K562 (cell line): ENCODE data around the gene TMEM131L. TPM values are rescaled to one million over a fixed set of nuclear protein-coding genes. Genes with fewer than 3 reads are reported as not detected.

ENCODE experiments used
- ATAC-seq: fragments of 200-7000 bp; cut with Tn5 transposase; 3 replicates; pipeline ENCODE4 v1.9.1; 2020; ENCODE audit warnings: moderate library complexity
- BruUV-seq: library from RNA; stranded (reverse); fragments of 400-500 nt; replicated peaks from 2 replicates; lab custom pipeline; 2021; lab: Mats Ljungman, UMichigan
- CTCF ChIA-PET: fragments of 300-600 bp; formaldehyde crosslinking; extraction: SDS; loops from one replicate; lab custom pipeline; 2021; ENCODE audit warnings: low intra/inter-chr PET ratio; lab: Yijun Ruan, JAX
- POLR2A ChIA-PET: fragments of 300-600, 350-650 bp; sonication (Branson Sonifier 250); formaldehyde crosslinking; extraction: SDS; loops from one replicate; lab custom pipeline; 2021; ENCODE audit warnings: antibody characterized with exemption, inconsistent platforms; lab: Yijun Ruan, JAX
- DNase-seq, 4 experiments: peaks; one replicate each; pipeline versions ENCODE4 v3.0.0 to v3.0.0-alpha.2; 2011 to 2018; ENCODE audit warnings: low spot score in 3 of 4, mixed read lengths in 3 of 4; ENCODE audit errors: extremely low read depth in 1 of 4
- FAIRE-seq: peaks from 2 replicates; lab custom pipeline; 2011; peaks lifted over from hg19 to GRCh38; lab: Jason Lieb, UNC
- H2AFZ ChIP-seq: 2 replicates; pipeline ENCODE4 v1.6.0; 2011; ENCODE audit warnings: low read depth, low read length, control low read depth, inconsistent platforms
- H3K27ac ChIP-seq: fragments of 200-600 bp; 3 replicates; pipeline ENCODE4 v1.8.0; 2011; ENCODE audit warnings: low read depth, mild to moderate bottlenecking, control low read depth, inconsistent platforms, low read length, moderate library complexity, mixed read lengths; ENCODE audit errors: extremely low read depth
- H3K27me3 ChIP-seq, 2 experiments: fragments of 300-600 bp in 1 of 2; 2 replicates in 1 of 2; 3 replicates in 1 of 2; pipeline versions ENCODE4 v1.6.0 to v1.8.0; 2011; ENCODE audit warnings: inconsistent platforms in 2 of 2, low read length in 2 of 2, mild to moderate bottlenecking in 1 of 2, mixed read lengths in 1 of 2, moderate library complexity in 1 of 2; ENCODE audit not compliant: control insufficient read depth in 2 of 2, insufficient read depth in 2 of 2
- H3K36me3 ChIP-seq: fragments of 300-600 bp; 3 replicates; pipeline ENCODE4 v1.8.0; 2011; ENCODE audit warnings: mild to moderate bottlenecking, low read length, inconsistent platforms; ENCODE audit not compliant: control insufficient read depth, insufficient read depth
- H3K4me1 ChIP-seq, 2 experiments: fragments of 200-600 bp in 1 of 2; replicated peaks in 1 of 2; 2 replicates in 1 of 2; 3 replicates in 1 of 2; pipeline versions ENCODE4 v1.5.1 to v1.8.0; 2011; ENCODE audit warnings: inconsistent platforms in 2 of 2, low read length in 2 of 2, mild to moderate bottlenecking in 1 of 2, mixed read lengths in 1 of 2, moderate library complexity in 1 of 2; ENCODE audit not compliant: control insufficient read depth in 2 of 2, insufficient read depth in 2 of 2
- H3K4me2 ChIP-seq: 2 replicates; pipeline ENCODE4 v1.6.1; 2011; ENCODE audit warnings: low read length, control low read depth, inconsistent platforms, mixed read lengths; ENCODE audit not compliant: insufficient read depth
- H3K4me3 ChIP-seq: fragments of 200-600 bp; sonication (generic), shearing (Covaris generic); 2 replicates; pipeline ENCODE4 v1.5.1; 2016; ENCODE audit warnings: control low read depth, inconsistent platforms
- H3K79me2 ChIP-seq: fragments of 200-600 bp; 3 replicates; pipeline ENCODE4 v1.8.0; 2011; ENCODE audit warnings: low read length, inconsistent platforms; ENCODE audit not compliant: control insufficient read depth, insufficient read depth
- H3K9ac ChIP-seq, 2 experiments: 2 replicates each; pipeline versions ENCODE4 v1.6.0 to v1.6.1; 2011; ENCODE audit warnings: low read depth in 2 of 2, low read length in 2 of 2, control low read depth in 1 of 2, inconsistent platforms in 1 of 2, mild to moderate bottlenecking in 1 of 2, mixed read lengths in 1 of 2; ENCODE audit not compliant: insufficient read depth in 1 of 2
- H3K9me1 ChIP-seq: one replicate; pipeline ENCODE4 v1.6.0; 2011; ENCODE audit warnings: inconsistent platforms, mild to moderate bottlenecking, low read length, moderate library complexity; ENCODE audit not compliant: control insufficient read depth, insufficient read depth
- H3K9me3 ChIP-seq: replicated peaks from 2 replicates; pipeline ENCODE4 v1.5.1; 2011; ENCODE audit warnings: low read depth, low read length, inconsistent platforms; ENCODE audit not compliant: control insufficient read depth, insufficient read depth
- H4K20me1 ChIP-seq: replicated peaks from 2 replicates; pipeline ENCODE4 v1.6.1; 2011; ENCODE audit warnings: low read length, inconsistent platforms, mixed read lengths; ENCODE audit not compliant: control insufficient read depth, insufficient read depth
- HDGF ChIP-seq: fragments of 450-650 bp; IDR thresholded peaks from 2 replicates; pipeline ENCODE4 v1.6.1; 2016
- NCOA4 ChIP-seq: fragments of 450-650 bp; IDR thresholded peaks from 2 replicates; pipeline ENCODE4 v1.6.1; 2018; ENCODE audit warnings: mild to moderate bottlenecking; ENCODE audit not compliant: partially characterized antibody
- RBM25 ChIP-seq: fragments of 200-400 bp; formaldehyde crosslinking; IDR thresholded peaks from 2 replicates; pipeline ENCODE4 v1.6.1; 2018; ENCODE audit warnings: low read length, low read depth, moderate library complexity; ENCODE audit not compliant: severe bottlenecking
- SMAD4 ChIP-seq: fragments of 250-450 bp; sonication (Bioruptor Pico); conservative IDR thresholded peaks from 2 replicates; pipeline ENCODE4 v1.8.0; 2021; ENCODE audit warnings: inconsistent platforms, mild to moderate bottlenecking, moderate library complexity
- ZNF121 ChIP-seq: sonication (generic); formaldehyde crosslinking; conservative IDR thresholded peaks from 2 replicates; pipeline ENCODE4 v1.8.0; 2022; ENCODE audit warnings: missing genetic modification reagents
- ZNF212 ChIP-seq: fragments of 450-650 bp; formaldehyde crosslinking; IDR thresholded peaks from 2 replicates; pipeline ENCODE4 v1.4.0; 2020; ENCODE audit warnings: mild to moderate bottlenecking
- WGBS: fragments of 100-300 bp; shearing (Covaris generic); methylation state at CpG from one replicate; pipeline ENCODE4 v1.1.6; 2016; ENCODE audit warnings: low coverage, mixed read lengths; ENCODE audit not compliant: insufficient coverage; ENCODE audit errors: missing lambda C conversion rate; 5-methylcytosine and 5-hydroxymethylcytosine counted together
- in situ Hi-C: fragments of 300-500 bp; cut with MboI; formaldehyde crosslinking; loops from 4 replicates; pipeline ENCODE4 v1.15.0; 2018; ENCODE audit warnings: inconsistent platforms, mixed read lengths
- intact Hi-C: fragments of 100-400 bp; cut with micrococcal nuclease; formaldehyde crosslinking; loops from 2 replicates; pipeline ENCODE4 v1.14.2; 2022
- polyA plus RNA-seq, 8 experiments: library from polyadenylated mRNA; depleted of rRNA in 4 of 8; stranded (reverse) in 5 of 8; unstranded in 3 of 8; fragments of >200 nt; fragmentation: Nextera tagmentation in 2 of 8; fragmentation: Illumina TruSeq in 1 of 8; extraction: Ambion mirVana in 2 of 8; extraction: Trizol in 1 of 8; gene quantifications; 2 replicates each; pipeline versions ENCODE4 v1.2.1 to v1.2.3, GENCODE V29; 2011 to 2014; ENCODE audit warnings: inconsistent platforms in 1 of 8, missing spikeins in 1 of 8
- total RNA-seq, 7 experiments: library from RNA; depleted of rRNA in 6 of 7; stranded (reverse); fragments of >200 nt in 6 of 7; fragmentation: Illumina TruSeq in 2 of 7; extraction: Trizol in 2 of 7; gene quantifications; 2 replicates each; pipeline versions ENCODE4 v1.2.1 to v1.2.3, GENCODE V29; 2011 to 2021; ENCODE audit warnings: low replicate concordance in 1 of 7
- TF ChIP-seq, protein P1 (sequence below), 2 experiments: IDR thresholded peaks; 2 replicates each; pipeline ENCODE4 v1.6.1; 2012; ENCODE audit warnings: improper control_type of control experiment in 2 of 2, low read depth in 2 of 2, low read length in 2 of 2, borderline replicate concordance in 1 of 2
- TF ChIP-seq, protein P2 (sequence below): fragments of 450-650 bp; formaldehyde crosslinking; IDR thresholded peaks from 2 replicates; pipeline ENCODE4 v1.4.0; 2022; ENCODE audit warnings: missing genetic modification characterization

TMEM131L gene
- total and polyA plus RNA-seq, 9 of the 15 experiments (the other 6 are each of a cell fraction or from before 2014, with no cell fraction given) = 1.2 to 20.8 (median 12.9) TPM

DNA sequence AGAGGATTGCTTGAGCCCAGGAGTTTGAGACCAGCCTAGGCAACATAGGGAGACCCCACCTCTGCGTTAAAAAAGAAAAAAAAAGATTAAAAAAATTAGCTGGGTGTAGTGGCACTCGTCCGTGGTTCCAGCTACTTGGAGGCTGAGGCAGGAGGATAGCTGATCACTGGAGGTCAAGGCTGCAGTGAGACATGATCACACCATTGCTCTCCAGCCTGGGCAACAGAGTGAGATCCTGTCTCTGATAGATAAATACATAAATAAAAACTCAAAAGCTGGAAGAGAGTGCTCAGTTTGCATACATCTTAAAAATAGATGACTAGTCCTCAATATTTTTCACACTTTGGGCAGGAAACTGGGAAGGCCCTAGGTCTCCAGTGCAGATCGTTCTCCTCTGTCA, 54.1 kb downstream of the TMEM131L start:
- 64% methylated on average over 4 of the region's 4 CpGs for WGBS
- no peaks in the 10 kb centered on the region for H3K27me3 ChIP-seq
- peaks cover 51% of the 10 kb centered on the region for H3K79me2 ChIP-seq
- DNase-seq = no peak
- H4K20me1 ChIP-seq = no peaks in the 10 kb centered on the region
- peaks cover 9 to 47% of the 10 kb centered on the region in 2 experiments for H3K4me1 ChIP-seq
- no TSS peak for BruUV-seq
- no peak overlapping the region for H2AFZ ChIP-seq
- POLR2A ChIA-PET = interaction anchor here (1.3 kb wide), 1 partner anchor 12 kb away, joined by 3 read pairs; no protein-coding TSS in a partner anchor
- peaks cover 3% of the 10 kb centered on the region; the same call in 2 of the 3 replicates for H3K36me3 ChIP-seq
- FAIRE-seq = no peak
- H3K4me3 ChIP-seq = no peak overlapping the region
- H3K27ac ChIP-seq = peak overlapping the region; percentile 29; the same call in 1 of the 3 replicates
- ATAC-seq = no peak
- peak; percentile 38 for TF ChIP-seq RBM25
- TF ChIP-seq, protein P1, sequence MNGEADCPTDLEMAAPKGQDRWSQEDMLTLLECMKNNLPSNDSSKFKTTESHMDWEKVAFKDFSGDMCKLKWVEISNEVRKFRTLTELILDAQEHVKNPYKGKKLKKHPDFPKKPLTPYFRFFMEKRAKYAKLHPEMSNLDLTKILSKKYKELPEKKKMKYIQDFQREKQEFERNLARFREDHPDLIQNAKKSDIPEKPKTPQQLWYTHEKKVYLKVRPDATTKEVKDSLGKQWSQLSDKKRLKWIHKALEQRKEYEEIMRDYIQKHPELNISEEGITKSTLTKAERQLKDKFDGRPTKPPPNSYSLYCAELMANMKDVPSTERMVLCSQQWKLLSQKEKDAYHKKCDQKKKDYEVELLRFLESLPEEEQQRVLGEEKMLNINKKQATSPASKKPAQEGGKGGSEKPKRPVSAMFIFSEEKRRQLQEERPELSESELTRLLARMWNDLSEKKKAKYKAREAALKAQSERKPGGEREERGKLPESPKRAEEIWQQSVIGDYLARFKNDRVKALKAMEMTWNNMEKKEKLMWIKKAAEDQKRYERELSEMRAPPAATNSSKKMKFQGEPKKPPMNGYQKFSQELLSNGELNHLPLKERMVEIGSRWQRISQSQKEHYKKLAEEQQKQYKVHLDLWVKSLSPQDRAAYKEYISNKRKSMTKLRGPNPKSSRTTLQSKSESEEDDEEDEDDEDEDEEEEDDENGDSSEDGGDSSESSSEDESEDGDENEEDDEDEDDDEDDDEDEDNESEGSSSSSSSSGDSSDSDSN (IDR thresholded peaks at IDR 0.05; ENCODE audit: borderline replicate concordance in 1 of 2, low read depth in 2 of 2, low read length in 2 of 2) = no peak
- peak; percentile 70 for TF ChIP-seq ZNF121 (CRISPR knock-in tag)
- TF ChIP-seq ZNF212 = no peak
- TF ChIP-seq NCOA4 = no peak
- no peak for TF ChIP-seq SMAD4 (CRISPR knock-in tag)
- no peak for TF ChIP-seq HDGF
- TF ChIP-seq, protein P2, sequence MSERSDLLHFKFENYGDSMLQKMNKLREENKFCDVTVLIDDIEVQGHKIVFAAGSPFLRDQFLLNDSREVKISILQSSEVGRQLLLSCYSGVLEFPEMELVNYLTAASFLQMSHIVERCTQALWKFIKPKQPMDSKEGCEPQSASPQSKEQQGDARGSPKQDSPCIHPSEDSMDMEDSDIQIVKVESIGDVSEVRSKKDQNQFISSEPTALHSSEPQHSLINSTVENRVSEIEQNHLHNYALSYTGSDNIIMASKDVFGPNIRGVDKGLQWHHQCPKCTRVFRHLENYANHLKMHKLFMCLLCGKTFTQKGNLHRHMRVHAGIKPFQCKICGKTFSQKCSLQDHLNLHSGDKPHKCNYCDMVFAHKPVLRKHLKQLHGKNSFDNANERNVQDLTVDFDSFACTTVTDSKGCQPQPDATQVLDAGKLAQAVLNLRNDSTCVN = no peak
- in situ Hi-C loops (no loop called here), intact Hi-C loops (loop anchor here (5.0 kb wide), 1 partner anchor 53 kb away; the partner anchor contains the start of gene TMEM131L)
- no peaks in the 10 kb centered on the region for H3K9me3 ChIP-seq
- H3K9me1 ChIP-seq = no peaks in the 10 kb centered on the region
- H3K9ac ChIP-seq = no peak overlapping the region
- H3K4me2 ChIP-seq = no peak overlapping the region
- CTCF ChIA-PET = no interaction called here
